ENCODE data around the gene KLF1.

DNA sequence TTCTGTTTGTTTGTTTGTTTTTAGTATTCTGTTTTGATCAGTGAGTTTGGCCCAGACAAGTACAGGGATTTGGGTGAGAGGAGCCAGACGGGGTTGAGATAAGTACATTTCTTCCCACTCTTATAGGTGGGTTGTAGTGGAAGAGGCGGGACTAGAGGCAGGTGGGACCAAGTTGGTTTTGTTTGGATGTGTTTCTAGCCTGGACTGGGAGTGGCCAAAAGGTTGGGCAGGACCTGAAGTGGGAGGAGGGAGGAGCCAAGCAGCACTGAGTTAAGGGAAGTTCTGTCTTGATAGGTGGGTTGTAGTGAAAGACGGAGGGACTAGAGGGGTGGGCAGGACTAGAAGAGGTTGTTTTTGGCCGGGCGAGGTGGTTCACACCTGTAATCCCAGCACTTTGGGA is 14.7 kb downstream of the KLF1 start:
- TF ChIP-seq, protein P1, sequence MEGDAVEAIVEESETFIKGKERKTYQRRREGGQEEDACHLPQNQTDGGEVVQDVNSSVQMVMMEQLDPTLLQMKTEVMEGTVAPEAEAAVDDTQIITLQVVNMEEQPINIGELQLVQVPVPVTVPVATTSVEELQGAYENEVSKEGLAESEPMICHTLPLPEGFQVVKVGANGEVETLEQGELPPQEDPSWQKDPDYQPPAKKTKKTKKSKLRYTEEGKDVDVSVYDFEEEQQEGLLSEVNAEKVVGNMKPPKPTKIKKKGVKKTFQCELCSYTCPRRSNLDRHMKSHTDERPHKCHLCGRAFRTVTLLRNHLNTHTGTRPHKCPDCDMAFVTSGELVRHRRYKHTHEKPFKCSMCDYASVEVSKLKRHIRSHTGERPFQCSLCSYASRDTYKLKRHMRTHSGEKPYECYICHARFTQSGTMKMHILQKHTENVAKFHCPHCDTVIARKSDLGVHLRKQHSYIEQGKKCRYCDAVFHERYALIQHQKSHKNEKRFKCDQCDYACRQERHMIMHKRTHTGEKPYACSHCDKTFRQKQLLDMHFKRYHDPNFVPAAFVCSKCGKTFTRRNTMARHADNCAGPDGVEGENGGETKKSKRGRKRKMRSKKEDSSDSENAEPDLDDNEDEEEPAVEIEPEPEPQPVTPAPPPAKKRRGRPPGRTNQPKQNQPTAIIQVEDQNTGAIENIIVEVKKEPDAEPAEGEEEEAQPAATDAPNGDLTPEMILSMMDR (IDR thresholded peaks at IDR 0.05), result no peak
- no peak for TF ChIP-seq POLR2A (IDR thresholded peaks at IDR 0.05)
